ENCODE data around the gene LRRC32. TPM values are rescaled to one million over a fixed set of nuclear protein-coding genes. Genes with fewer than 3 reads are reported as not detected.
"Not testable (repeated sequence)": the region's sequence is repeated elsewhere in the genome, so short reads cannot be mapped to it uniquely, and the experiment has no call there.

Gene LRRC32
- polyA plus RNA-seq, 2 of the 4 experiments (the other 2 are of a cell fraction): 0.25 to 0.62 TPM

- 63% methylated on average over 3 of the region's 3 CpGs for WGBS (ENCODE audit: missing lambda C conversion rate)
- POLR2A ChIA-PET: not testable (repeated sequence)
Measured at GRCh38 chr11:76643711-76644110, 26.8 kb downstream of the LRRC32 start.

GRCh38 chr11:76642341-76642740, 28.2 kb downstream of the LRRC32 start:
- POLR2A ChIA-PET: no interaction called here
- CTCF ChIA-PET: interaction anchor here (2.2 kb wide), 1 partner anchor 44 kb away, joined by 5 read pairs; no protein-coding TSS in a partner anchor
- ATAC-seq: no peak

More at GRCh38 chr11:76643711-76644110, 26.8 kb downstream of the LRRC32 start:
- H3K4me3 ChIP-seq; CTCF ChIA-PET; H3K27ac ChIP-seq; H3K4me2 ChIP-seq; H3K4me1 ChIP-seq; DNase-seq (ENCODE audit: low read depth in 1 of 2, low spot score in 1 of 2); FAIRE-seq; ATAC-seq: not testable (repeated sequence)
- peaks cover 21% of the 10 kb centered on the region for H3K9me3 ChIP-seq

GRCh38 chr11:76641905-76642304, 28.6 kb downstream of the LRRC32 start:
- CTCF ChIA-PET: interaction anchor here (2.2 kb wide), 1 partner anchor 44 kb away, joined by 5 read pairs; no protein-coding TSS in a partner anchor

More at GRCh38 chr11:76642341-76642740, 28.2 kb downstream of the LRRC32 start:
- 59% methylated on average over 8 of the region's 8 CpGs for WGBS (ENCODE audit: missing lambda C conversion rate)
- TF ChIP-seq CHD2 (IDR thresholded peaks at IDR 0.05; ENCODE audit: low read length, partially characterized antibody) (no peak), HDAC2 (IDR thresholded peaks at IDR 0.05) (no peak), CTCF (IDR thresholded peaks at IDR 0.05) (no peak), ZFP36 (IDR thresholded peaks at IDR 0.05; ENCODE audit: borderline replicate concordance, partially characterized antibody) (no peak), TP53 (CRISPR knock-in tag; IDR thresholded peaks at IDR 0.05) (no peak), PBX3 (IDR thresholded peaks at IDR 0.05) (no peak), SMC3 (IDR thresholded peaks at IDR 0.05) (no peak), HOXB13 (CRISPR knock-in tag; IDR thresholded peaks at IDR 0.05; ENCODE audit: low read depth) (no peak), EHMT2 (IDR thresholded peaks at IDR 0.05; ENCODE audit: low read depth) (no peak), CBX8 (IDR thresholded peaks at IDR 0.05) (no peak), POLR2A (IDR thresholded peaks at IDR 0.05; ENCODE audit: low read length) (no peak)
- no peaks in the 10 kb centered on the region for H3K4me1 ChIP-seq
- H3K27ac ChIP-seq: no peak overlapping the region
- DNase-seq (ENCODE audit: low read depth in 1 of 2, low spot score in 1 of 2): no peak
- no peak for FAIRE-seq
- no peak overlapping the region for H3K4me2 ChIP-seq
- no peak overlapping the region for H3K4me3 ChIP-seq
- peaks cover 13% of the 10 kb centered on the region for H3K9me3 ChIP-seq

More at GRCh38 chr11:76641905-76642304, 28.6 kb downstream of the LRRC32 start:
- DNase-seq (ENCODE audit: low read depth in 1 of 2, low spot score in 1 of 2): no peak
- no peak for FAIRE-seq
- Histone ChIP-seq H3K4me1 (no peaks in the 10 kb centered on the region), H3K4me3 (no peak overlapping the region), H3K9me3 (peaks cover 9% of the 10 kb centered on the region), H3K4me2 (no peak overlapping the region), H3K27ac (no peak overlapping the region)
- POLR2A ChIA-PET: no interaction called here
- TF ChIP-seq ZNF302 (CRISPR knock-in tag; IDR thresholded peaks at IDR 0.05) (no peak), EP300 (IDR thresholded peaks at IDR 0.05) (no peak), CHD2 (IDR thresholded peaks at IDR 0.05; ENCODE audit: low read length, partially characterized antibody) (no peak), KDM5A (IDR thresholded peaks at IDR 0.05) (no peak), RNF2 (IDR thresholded peaks at IDR 0.05; ENCODE audit: borderline replicate concordance, low read depth) (no peak), TFCP2L1 (CRISPR knock-in tag; IDR thresholded peaks at IDR 0.05) (no peak), BHLHE40 (IDR thresholded peaks at IDR 0.05; ENCODE audit: low read depth, low read length) (no peak), HMGXB4 (CRISPR knock-in tag; IDR thresholded peaks at IDR 0.05; ENCODE audit: borderline replicate concordance) (no peak), HOXB13 (CRISPR knock-in tag; IDR thresholded peaks at IDR 0.05; ENCODE audit: low read depth) (no peak), EHF (CRISPR knock-in tag; IDR thresholded peaks at IDR 0.05) (no peak), NR3C1 (IDR thresholded peaks at IDR 0.05) (no peak), HOXB5 (CRISPR knock-in tag; IDR thresholded peaks at IDR 0.05) (no peak), E2F6 (IDR thresholded peaks at IDR 0.05; ENCODE audit: borderline replicate concordance, low read depth) (no peak), POLR2A (IDR thresholded peaks at IDR 0.05; ENCODE audit: low read length) (no peak), RFX5 (IDR thresholded peaks at IDR 0.05) (no peak), RAD21 (conservative IDR thresholded peaks at IDR 0.05 in 1 of 2, IDR thresholded peaks at IDR 0.05 in 1 of 2) (no peak)
- TF ChIP-seq, protein P1, sequence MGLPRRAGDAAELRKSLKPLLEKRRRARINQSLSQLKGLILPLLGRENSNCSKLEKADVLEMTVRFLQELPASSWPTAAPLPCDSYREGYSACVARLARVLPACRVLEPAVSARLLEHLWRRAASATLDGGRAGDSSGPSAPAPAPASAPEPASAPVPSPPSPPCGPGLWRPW (IDR thresholded peaks at IDR 0.05): no peak
- WGBS (ENCODE audit: missing lambda C conversion rate): 70% methylated on average over 4 of the region's 4 CpGs
- ATAC-seq: no peak

Data from A549 (cell line).